ENCODE results near the gene UBB. TPM values are rescaled to one million over a fixed set of nuclear protein-coding genes. Genes with fewer than 3 reads are reported as not detected.

UBB gene
- total RNA-seq, 1 experiment from 2014 or later: 2,044 TPM

GRCh38 chr17:16339959-16340358, 40.9 kb upstream of the UBB start:
- Histone ChIP-seq H2AFZ (no peak overlapping the region), H3K9me2 (ENCODE audit: insufficient read depth) (no peaks in the 10 kb centered on the region), H3K27me3 (ENCODE audit: insufficient read depth, low read depth) (no peaks in the 10 kb centered on the region), H3K79me2 (ENCODE audit: low read depth) (no peaks in the 10 kb centered on the region), H3K4me2 (no peak overlapping the region), H3K4me3 (no peak overlapping the region), H3F3A (ENCODE audit: insufficient read depth, low read depth) (no peaks in the 10 kb centered on the region), H4K20me1 (ENCODE audit: insufficient read depth) (no peaks in the 10 kb centered on the region), H3K36me3 (ENCODE audit: low read depth) (no peaks in the 10 kb centered on the region), H3K4me1 (replicated peaks; ENCODE audit: insufficient read depth) (no peaks in the 10 kb centered on the region), H3K9me3 (ENCODE audit: insufficient read depth, low read depth) (no peaks in the 10 kb centered on the region), H3K27ac (no peak overlapping the region)
- no TSS peak for BruUV-seq (replicated peaks)
- intact Hi-C loops (cut with micrococcal nuclease; ENCODE audit: unreplicated experiment): no loop called here
- TF ChIP-seq CTCF (conservative IDR thresholded peaks at IDR 0.05) (no peak), EZH2 (IDR thresholded peaks at IDR 0.05; ENCODE audit: low read depth) (no peak)
- POLR2A ChIA-PET (ENCODE audit: unreplicated experiment): no interaction called here
- DNase-seq: no peak
- CTCF ChIA-PET: no interaction called here

- Histone ChIP-seq H3F3A (ENCODE audit: insufficient read depth, low read depth) (no peaks in the 10 kb centered on the region), H3K4me3 (no peak overlapping the region), H2AFZ (no peak overlapping the region), H3K27me3 (ENCODE audit: insufficient read depth, low read depth) (no peaks in the 10 kb centered on the region), H3K4me2 (no peak overlapping the region), H3K9me2 (ENCODE audit: insufficient read depth) (no peaks in the 10 kb centered on the region), H3K9me3 (ENCODE audit: insufficient read depth, low read depth) (no peaks in the 10 kb centered on the region), H3K4me1 (replicated peaks; ENCODE audit: insufficient read depth) (no peaks in the 10 kb centered on the region), H3K79me2 (ENCODE audit: low read depth) (no peaks in the 10 kb centered on the region), H3K36me3 (ENCODE audit: low read depth) (no peaks in the 10 kb centered on the region), H4K20me1 (ENCODE audit: insufficient read depth) (no peaks in the 10 kb centered on the region), H3K27ac (no peak overlapping the region)
- TF ChIP-seq CTCF (conservative IDR thresholded peaks at IDR 0.05): no peak
- no peak for TF ChIP-seq EZH2 (IDR thresholded peaks at IDR 0.05; ENCODE audit: low read depth)
- POLR2A ChIA-PET (ENCODE audit: unreplicated experiment): interaction anchor here (0.6 kb wide), 1 partner anchor 305 kb away, joined by 3 read pairs; no protein-coding TSS in a partner anchor
- intact Hi-C loops (cut with micrococcal nuclease; ENCODE audit: unreplicated experiment): no loop called here
- DNase-seq: no peak
- CTCF ChIA-PET: interaction anchor here (0.6 kb wide), 1 partner anchor 13 kb away, joined by 3 read pairs; no protein-coding TSS in a partner anchor
- BruUV-seq (replicated peaks): no TSS peak
Observed at GRCh38 chr17:16342979-16343378, 37.9 kb upstream of the UBB start.

GRCh38 chr17:16343569-16343968, 37.3 kb upstream of the UBB start:
- no peaks in the 10 kb centered on the region for H4K20me1 ChIP-seq (ENCODE audit: insufficient read depth)
- H3K27me3 ChIP-seq (ENCODE audit: insufficient read depth, low read depth): no peaks in the 10 kb centered on the region
- POLR2A ChIA-PET (ENCODE audit: unreplicated experiment): interaction anchor here (0.5 kb wide), 1 partner anchor 70 kb away, joined by 4 read pairs; no protein-coding TSS in a partner anchor
- H3K9me3 ChIP-seq (ENCODE audit: insufficient read depth, low read depth): no peaks in the 10 kb centered on the region
- no peaks in the 10 kb centered on the region for H3K79me2 ChIP-seq (ENCODE audit: low read depth)
- H3K27ac ChIP-seq: no peak overlapping the region
- H3K36me3 ChIP-seq (ENCODE audit: low read depth): no peaks in the 10 kb centered on the region
- H3K4me1 ChIP-seq (replicated peaks; ENCODE audit: insufficient read depth): no peaks in the 10 kb centered on the region
- H2AFZ ChIP-seq: no peak overlapping the region
- DNase-seq: no peak
- no peaks in the 10 kb centered on the region for H3K9me2 ChIP-seq (ENCODE audit: insufficient read depth)
- BruUV-seq (replicated peaks): no TSS peak
- intact Hi-C loops (cut with micrococcal nuclease; ENCODE audit: unreplicated experiment): no loop called here
- CTCF ChIA-PET: interaction anchor here (0.6 kb wide), 1 partner anchor 13 kb away, joined by 3 read pairs; no protein-coding TSS in a partner anchor
- no peaks in the 10 kb centered on the region for H3F3A ChIP-seq (ENCODE audit: insufficient read depth, low read depth)
- TF ChIP-seq CTCF (conservative IDR thresholded peaks at IDR 0.05): no peak
- no peak for TF ChIP-seq EZH2 (IDR thresholded peaks at IDR 0.05; ENCODE audit: low read depth)
- no peak overlapping the region for H3K4me2 ChIP-seq
- no peak overlapping the region for H3K4me3 ChIP-seq
